K562 (cell line): Measurements from ENCODE around the gene IRF2BP2. TPM values are rescaled to one million over a fixed set of nuclear protein-coding genes. Genes with fewer than 3 reads are reported as not detected.

Experiments used
- BCL6 ChIP-seq: fragments of 250-450 bp; sonication (Bioruptor Pico); IDR thresholded peaks from 2 replicates; pipeline ENCODE4 v1.4.0; 2020
- BRD4 ChIP-seq: fragments of 200-600 bp; sonication (generic); IDR thresholded peaks from 2 replicates; pipeline ENCODE4 v1.6.1; 2017; ENCODE audit warnings: inconsistent platforms
- FOXJ3 ChIP-seq: sonication (generic); formaldehyde crosslinking; IDR thresholded peaks from 2 replicates; pipeline ENCODE4 v1.4.0; 2020; ENCODE audit warnings: mild to moderate bottlenecking, missing genetic modification reagents
- GABPB1 ChIP-seq: sonication (generic); formaldehyde crosslinking; IDR thresholded peaks from 2 replicates; pipeline ENCODE4 v1.8.0; 2022; ENCODE audit warnings: mild to moderate bottlenecking, missing genetic modification reagents
- GATA2 ChIP-seq: sonication (generic); formaldehyde crosslinking; IDR thresholded peaks from 2 replicates; pipeline ENCODE4 v1.4.0; 2020; ENCODE audit warnings: mild to moderate bottlenecking, missing genetic modification reagents
- GTF2A2 ChIP-seq: IDR thresholded peaks from 2 replicates; pipeline ENCODE4 v1.6.1; 2016; ENCODE audit warnings: mild to moderate bottlenecking, missing genetic modification characterization, missing compliant biosample characterization
- HDAC8 ChIP-seq: fragments of 450-650 bp; IDR thresholded peaks from 2 replicates; pipeline ENCODE4 v1.6.1; 2016; ENCODE audit warnings: mild to moderate bottlenecking, missing genetic modification characterization, moderate library complexity, missing compliant biosample characterization
- HOMEZ ChIP-seq: fragments of 250-450 bp; sonication (Bioruptor Pico); IDR thresholded peaks from 2 replicates; pipeline ENCODE4 v1.4.0; 2020; ENCODE audit warnings: mild to moderate bottlenecking, moderate library complexity
- MEF2A ChIP-seq: IDR thresholded peaks from 2 replicates; pipeline ENCODE4 v1.6.1; 2011; ENCODE audit warnings: low read depth, mild to moderate bottlenecking, low read length, moderate library complexity; ENCODE audit not compliant: control insufficient read depth
- MTA1 ChIP-seq: fragments of 450-650 bp; IDR thresholded peaks from 2 replicates; pipeline ENCODE4 v1.6.1; 2017; ENCODE audit warnings: borderline replicate concordance
- MYNN ChIP-seq, 2 experiments: sonication (generic); formaldehyde crosslinking in 1 of 2; IDR thresholded peaks; 2 replicates each; pipeline versions ENCODE4 v1.5.0 to v1.6.1; 2016 to 2020; ENCODE audit warnings: antibody characterized with exemption in 1 of 2, missing genetic modification reagents in 1 of 2
- NR0B1 ChIP-seq: fragments of 450-650 bp; IDR thresholded peaks from one replicate; pipeline ENCODE4 v1.6.1; 2018; ENCODE audit warnings: mild to moderate bottlenecking, moderate library complexity; ENCODE audit not compliant: partially characterized antibody
- RAD51 ChIP-seq: fragments of 450-650 bp; IDR thresholded peaks from 2 replicates; pipeline ENCODE4 v1.7.1; 2016; ENCODE audit warnings: low read depth, mild to moderate bottlenecking, borderline replicate concordance
- RBM15 ChIP-seq: fragments of 200-400 bp; formaldehyde crosslinking; IDR thresholded peaks from 2 replicates; pipeline ENCODE4 v1.6.1; 2018; ENCODE audit warnings: mild to moderate bottlenecking, low read length, moderate library complexity; ENCODE audit not compliant: insufficient read depth
- SMAD1 ChIP-seq: fragments of 150-350 bp; IDR thresholded peaks from 2 replicates; pipeline ENCODE4 v1.6.1; 2014; ENCODE audit warnings: low read length, low read depth; ENCODE audit not compliant: partially characterized antibody
- SNRNP70 ChIP-seq: fragments of 200-400 bp; formaldehyde crosslinking; optimal IDR thresholded peaks from 2 replicates; pipeline ENCODE3; 2017; ENCODE audit warnings: low read depth, low read length
- SRF ChIP-seq, 2 experiments: fragments of 250-450, 450-650 bp in 1 of 2; sonication (Bioruptor Pico) in 1 of 2; sonication (generic) in 1 of 2; formaldehyde crosslinking; IDR thresholded peaks; 2 replicates each; pipeline versions ENCODE4 v1.5.0 to v1.5.1; 2020 to 2022; ENCODE audit warnings: mild to moderate bottlenecking in 1 of 2, missing genetic modification reagents in 1 of 2
- STAT5B ChIP-seq: fragments of 250-450 bp; sonication (Bioruptor Pico); IDR thresholded peaks from 2 replicates; pipeline ENCODE4 v1.8.0; 2021; ENCODE audit warnings: mild to moderate bottlenecking, inconsistent platforms
- USF2 ChIP-seq: sonication (generic); formaldehyde crosslinking; IDR thresholded peaks from 2 replicates; pipeline ENCODE4 v1.5.0; 2020; ENCODE audit warnings: missing genetic modification reagents
- ZBTB9 ChIP-seq: fragments of 450-650 bp; formaldehyde crosslinking; IDR thresholded peaks from 2 replicates; pipeline ENCODE4 v1.4.0; 2020; ENCODE audit warnings: mild to moderate bottlenecking, moderate library complexity
- ZFP1 ChIP-seq: fragments of 450-650 bp; formaldehyde crosslinking; IDR thresholded peaks from 2 replicates; pipeline ENCODE4 v1.4.0; 2020; ENCODE audit warnings: mild to moderate bottlenecking, mixed read lengths
- ZNF23 ChIP-seq: fragments of 250-450 bp; sonication (Bioruptor Pico); IDR thresholded peaks from 2 replicates; pipeline ENCODE4 v1.4.0; 2020; ENCODE audit warnings: mild to moderate bottlenecking
- ZNF589 ChIP-seq: fragments of 200-800 bp; sonication (Bioruptor generic); IDR thresholded peaks from 2 replicates; pipeline ENCODE4 v1.6.1; 2016; ENCODE audit warnings: low read depth, missing genetic modification characterization, missing compliant biosample characterization
- ZSCAN29 ChIP-seq: fragments of 450-650 bp; IDR thresholded peaks from 2 replicates; pipeline ENCODE4 v1.6.1; 2017
- polyA plus RNA-seq, 8 experiments: library from polyadenylated mRNA; depleted of rRNA in 4 of 8; stranded (reverse) in 5 of 8; unstranded in 3 of 8; fragments of >200 nt; fragmentation: Nextera tagmentation in 2 of 8; fragmentation: Illumina TruSeq in 1 of 8; extraction: Ambion mirVana in 2 of 8; extraction: Trizol in 1 of 8; gene quantifications; 2 replicates each; pipeline versions ENCODE4 v1.2.1 to v1.2.3, GENCODE V29; 2011 to 2014; ENCODE audit warnings: inconsistent platforms in 1 of 8, missing spikeins in 1 of 8
- total RNA-seq, 7 experiments: library from RNA; depleted of rRNA in 6 of 7; stranded (reverse); fragments of >200 nt in 6 of 7; fragmentation: Illumina TruSeq in 2 of 7; extraction: Trizol in 2 of 7; gene quantifications; 2 replicates each; pipeline versions ENCODE4 v1.2.1 to v1.2.3, GENCODE V29; 2011 to 2021; ENCODE audit warnings: low replicate concordance in 1 of 7

Gene IRF2BP2
- total and polyA plus RNA-seq, 9 of the 15 experiments (the other 6 are each of a cell fraction or from before 2014, with no cell fraction given): 7.7 to 68.6 (median 22.1) TPM

GRCh38 chr1:234607109-234608024 lies 2.6 kb downstream of the IRF2BP2 start (continued):
- TF ChIP-seq ZBTB9 (CRISPR knock-in tag) (peak; percentile 77; the same call in 1 of the 2 replicates), HOMEZ (CRISPR knock-in tag) (no peak), FOXJ3 (CRISPR knock-in tag) (no peak), SRF (CRISPR knock-in tag; IDR thresholded peaks at IDR 0.05) (no peak), NR0B1 (no peak), GABPB1 (CRISPR knock-in tag) (peak; percentile 53; the same call in 1 of the 2 replicates), STAT5B (CRISPR knock-in tag) (no peak), ZNF23 (CRISPR knock-in tag) (no peak), BRD4 (no peak), HDAC8 (tag) (peak; percentile 37; the same call in 1 of the 2 replicates), MYNN (IDR thresholded peaks at IDR 0.05) (0 out of 2 replicates have a peak, but pooled peaks have one; percentile 63), MYNN (CRISPR knock-in tag; IDR thresholded peaks at IDR 0.05) (no peak), GATA2 (CRISPR knock-in tag) (no peak), BCL6 (CRISPR knock-in tag) (0 out of 2 replicates have a peak, but pooled peaks have one; percentile 33), SMAD1 (peak; percentile 18), SNRNP70 (no peak), ZNF589 (CRISPR knock-in tag) (no peak), ZFP1 (CRISPR knock-in tag) (no peak), GTF2A2 (tag) (no peak), MEF2A (no peak), MTA1 (no peak), USF2 (no peak), RBM15 (no peak), RAD51 (no peak), ZSCAN29 (0 out of 2 replicates have a peak, but pooled peaks have one; percentile 16)
